Measurements from ENCODE around the gene MRTFA. TPM values are rescaled to one million over a fixed set of nuclear protein-coding genes. Genes with fewer than 3 reads are reported as not detected.

Gene MRTFA
- total RNA-seq, 1 donor from 2014 or later: 105 TPM

DNA sequence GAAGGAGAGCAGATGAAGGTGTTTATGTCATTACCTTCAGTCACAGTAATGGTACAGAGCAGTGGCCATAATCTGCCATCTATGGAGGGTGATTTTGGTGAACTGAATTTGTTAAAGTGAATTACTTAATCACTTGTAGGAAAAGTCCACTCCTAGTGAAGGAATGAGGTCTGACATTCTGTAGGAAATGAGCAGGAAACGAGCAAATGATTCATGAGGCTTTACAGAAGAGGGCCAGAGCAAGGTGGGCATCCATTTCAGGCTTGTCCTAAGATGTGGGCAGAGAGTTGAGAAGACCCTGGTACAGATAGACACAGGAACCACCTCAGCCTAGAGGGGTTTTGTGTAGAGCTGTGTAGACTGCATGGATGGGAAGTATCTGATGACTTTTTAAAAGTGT lies 272.1 kb downstream of the MRTFA start:
- Mint-ChIP-seq H3K27ac (no peak overlapping the region), H3K27me3 (ENCODE audit: low read depth) (no peaks in the 10 kb centered on the region), H3K36me3 (peaks cover 57% of the 10 kb centered on the region), H3K4me1 (no peaks in the 10 kb centered on the region), H3K4me3 (no peak overlapping the region), H3K9me3 (no peaks in the 10 kb centered on the region)
- TF ChIP-seq, protein P1, sequence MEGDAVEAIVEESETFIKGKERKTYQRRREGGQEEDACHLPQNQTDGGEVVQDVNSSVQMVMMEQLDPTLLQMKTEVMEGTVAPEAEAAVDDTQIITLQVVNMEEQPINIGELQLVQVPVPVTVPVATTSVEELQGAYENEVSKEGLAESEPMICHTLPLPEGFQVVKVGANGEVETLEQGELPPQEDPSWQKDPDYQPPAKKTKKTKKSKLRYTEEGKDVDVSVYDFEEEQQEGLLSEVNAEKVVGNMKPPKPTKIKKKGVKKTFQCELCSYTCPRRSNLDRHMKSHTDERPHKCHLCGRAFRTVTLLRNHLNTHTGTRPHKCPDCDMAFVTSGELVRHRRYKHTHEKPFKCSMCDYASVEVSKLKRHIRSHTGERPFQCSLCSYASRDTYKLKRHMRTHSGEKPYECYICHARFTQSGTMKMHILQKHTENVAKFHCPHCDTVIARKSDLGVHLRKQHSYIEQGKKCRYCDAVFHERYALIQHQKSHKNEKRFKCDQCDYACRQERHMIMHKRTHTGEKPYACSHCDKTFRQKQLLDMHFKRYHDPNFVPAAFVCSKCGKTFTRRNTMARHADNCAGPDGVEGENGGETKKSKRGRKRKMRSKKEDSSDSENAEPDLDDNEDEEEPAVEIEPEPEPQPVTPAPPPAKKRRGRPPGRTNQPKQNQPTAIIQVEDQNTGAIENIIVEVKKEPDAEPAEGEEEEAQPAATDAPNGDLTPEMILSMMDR (IDR thresholded peaks at IDR 0.05; ENCODE audit: unreplicated experiment): no peak
- DNase-seq (ENCODE audit: low spot score in 2 of 2, unreplicated experiment in 2 of 2): no peak

DNA sequence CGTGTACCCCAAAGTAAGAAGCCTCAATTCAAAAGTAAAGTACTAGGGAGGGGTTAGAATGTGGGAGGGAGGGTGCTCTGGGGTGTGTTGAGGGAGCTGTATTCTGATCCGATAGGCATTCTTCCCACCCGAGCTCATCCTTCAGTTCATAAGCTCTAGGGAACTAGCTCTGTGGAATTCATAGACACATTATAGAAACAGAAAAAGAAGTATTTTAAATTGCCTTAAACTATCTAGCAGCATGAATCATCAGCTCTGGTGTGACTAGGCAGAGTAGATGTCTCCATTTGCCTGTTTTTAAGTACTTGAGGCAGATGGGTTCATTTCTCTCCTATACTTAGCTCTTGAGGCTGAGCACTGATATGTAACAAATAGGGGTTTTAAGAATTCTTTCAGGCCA lies 273.5 kb downstream of the MRTFA start:
- H3K27me3 Mint-ChIP-seq (ENCODE audit: low read depth): no peaks in the 10 kb centered on the region
- H3K27ac Mint-ChIP-seq: no peak overlapping the region
- TF ChIP-seq, protein P1 (IDR thresholded peaks at IDR 0.05; ENCODE audit: unreplicated experiment): no peak
- DNase-seq (ENCODE audit: low spot score in 2 of 2, unreplicated experiment in 2 of 2): no peak
- no peaks in the 10 kb centered on the region for H3K9me3 Mint-ChIP-seq
- no peak overlapping the region for H3K4me3 Mint-ChIP-seq
- H3K36me3 Mint-ChIP-seq: peaks cover 60% of the 10 kb centered on the region
- H3K4me1 Mint-ChIP-seq: no peaks in the 10 kb centered on the region

DNA sequence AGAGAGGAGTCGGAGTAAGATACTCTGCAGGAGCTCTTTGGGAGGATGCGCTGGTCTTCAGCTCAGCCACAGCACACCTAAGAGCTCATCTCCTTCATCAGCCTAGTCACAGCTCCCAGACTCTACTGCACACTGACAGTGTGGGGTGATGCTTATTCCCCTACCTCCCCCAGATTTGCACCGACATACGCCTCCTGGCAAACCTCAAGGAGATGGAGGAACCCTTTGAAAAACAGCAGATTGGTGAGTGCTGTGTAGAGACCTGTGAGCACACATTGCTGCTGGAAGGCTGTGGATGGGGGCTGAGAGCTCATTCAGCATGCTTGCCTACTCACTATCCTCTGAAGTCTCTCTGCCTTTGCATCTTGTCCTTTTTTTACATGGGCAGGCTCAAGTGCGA lies 275.4 kb downstream of the MRTFA start:
- TF ChIP-seq, protein P1 (IDR thresholded peaks at IDR 0.05; ENCODE audit: unreplicated experiment): no peak
- H3K9me3 Mint-ChIP-seq: no peaks in the 10 kb centered on the region
- DNase-seq (ENCODE audit: low spot score in 2 of 2, unreplicated experiment in 2 of 2): no peak
- no peak overlapping the region for H3K4me3 Mint-ChIP-seq
- H3K36me3 Mint-ChIP-seq: peaks cover 61% of the 10 kb centered on the region
- no peaks in the 10 kb centered on the region for H3K27me3 Mint-ChIP-seq (ENCODE audit: low read depth)
- no peaks in the 10 kb centered on the region for H3K4me1 Mint-ChIP-seq
- no peak overlapping the region for H3K27ac Mint-ChIP-seq

Other genes with a start within 250 kb of the MRTFA start
- gene MCHR1, start 42.8 kb upstream of the MRTFA start, total RNA-seq: 2.5 to 3.5 TPM (median 3.2 TPM) in 3 replicates
- gene SLC25A17, start 182.6 kb upstream of the MRTFA start, total RNA-seq: 30.1 to 31.1 TPM (median 30.6 TPM) in 3 replicates
- 327 to 365 TPM (median 344 TPM) in 3 replicates for gene ST13, start 219.9 kb upstream of the MRTFA start, total RNA-seq
- 21.2 to 24.8 TPM (median 22.6 TPM) in 3 replicates for gene XPNPEP3, start 220.4 kb upstream of the MRTFA start, total RNA-seq
- not detected in 3 replicates for gene DNAJB7, start 225.4 kb upstream of the MRTFA start, total RNA-seq

All from mesothelial cell of epicardium (in vitro differentiated cells).